AG04450 (cell line): ENCODE results near the gene IRGC. TPM values are rescaled to one million over a fixed set of nuclear protein-coding genes. Genes with fewer than 3 reads are reported as not detected.

ENCODE experiments used
- CTCF ChIA-PET: fragments of 300-600, 350-600 bp; formaldehyde crosslinking; extraction: SDS; loops from one replicate; lab custom pipeline; 2022; ENCODE audit warnings: antibody characterized with exemption, inconsistent platforms; lab: Charles Lee
- POLR2A ChIA-PET: fragments of 350-600 bp; formaldehyde crosslinking; extraction: SDS; loops from one replicate; lab custom pipeline; 2021; ENCODE audit warnings: antibody characterized with exemption, inconsistent platforms; lab: Yijun Ruan, JAX
- DNase-seq: peaks from one replicate; pipeline ENCODE4 v3.0.0-alpha.2; 2011; ENCODE audit warnings: low read depth, low spot score
- H3K27ac ChIP-seq: one replicate; pipeline ENCODE4 v1.5.1; 2012; ENCODE audit warnings: low read depth, low read length, control low read depth
- H3K27me3 ChIP-seq: one replicate; pipeline ENCODE4 v1.6.0; 2012; ENCODE audit warnings: low read length; ENCODE audit not compliant: control insufficient read depth, insufficient read depth
- H3K4me3 ChIP-seq: 2 replicates; pipeline ENCODE4 v1.5.1; 2011; ENCODE audit warnings: mild to moderate bottlenecking, low read depth, low read length, control low read depth
- H3K9me3 ChIP-seq: 2 replicates; pipeline ENCODE4 v1.5.1; 2012; ENCODE audit warnings: low read length; ENCODE audit not compliant: control insufficient read depth, insufficient read depth
- CTCF ChIP-seq: IDR thresholded peaks from 2 replicates; pipeline ENCODE4 v1.5.1; 2011; ENCODE audit warnings: low read depth, low read length, control low read depth, inconsistent platforms
- polyA plus RNA-seq: library from polyadenylated mRNA; depleted of rRNA; stranded (reverse); fragments of >200 nt; gene quantifications from 2 replicates; pipeline ENCODE4 v1.2.3, GENCODE V29; 2011

IRGC gene
- polyA plus RNA-seq, 1 experiment = not detected

GRCh38 chr19:43690444-43690843 lies 25.4 kb upstream of the IRGC start:
- H3K27ac ChIP-seq = no peak overlapping the region
- no peak for TF ChIP-seq CTCF
- DNase-seq = no peak
- CTCF ChIA-PET = interaction anchor here (1.2 kb wide), 1 partner anchor 119 kb away, joined by 4 read pairs; no protein-coding TSS in a partner anchor
- POLR2A ChIA-PET = interaction anchor here (0.6 kb wide), 1 partner anchor 16 kb away, joined by 10 read pairs; no protein-coding TSS in a partner anchor
- peaks cover 3% of the 10 kb centered on the region for H3K27me3 ChIP-seq
- peaks cover 14% of the 10 kb centered on the region; the same call in 1 of the 2 replicates for H3K9me3 ChIP-seq
- no peak overlapping the region for H3K4me3 ChIP-seq

- POLR2A ChIA-PET = no interaction called here
These were observed 25.0 kb upstream of the IRGC start for GRCh38 chr19:43690890-43691289.

GRCh38 chr19:43691755-43692154 lies 24.1 kb upstream of the IRGC start:
- ChIA-PET CTCF (no interaction called here), POLR2A (no interaction called here)
- H3K9me3 ChIP-seq = peaks cover 20% of the 10 kb centered on the region; the same call in 1 of the 2 replicates
- no peak for DNase-seq
- peaks cover 5% of the 10 kb centered on the region for H3K27me3 ChIP-seq
- no peak overlapping the region for H3K27ac ChIP-seq
- no peak for TF ChIP-seq CTCF
- no peak overlapping the region for H3K4me3 ChIP-seq

More at GRCh38 chr19:43690890-43691289, 25.0 kb upstream of the IRGC start:
- Histone ChIP-seq H3K9me3 (peaks cover 14% of the 10 kb centered on the region; the same call in 1 of the 2 replicates), H3K27me3 (peaks cover 3% of the 10 kb centered on the region), H3K27ac (no peak overlapping the region), H3K4me3 (no peak overlapping the region)
- CTCF ChIA-PET = interaction anchor here (1.2 kb wide), 1 partner anchor 119 kb away, joined by 4 read pairs; no protein-coding TSS in a partner anchor
- TF ChIP-seq CTCF = no peak
- no peak for DNase-seq

GRCh38 chr19:43692385-43692784 lies 23.5 kb upstream of the IRGC start:
- Histone ChIP-seq H3K27ac (no peak overlapping the region), H3K9me3 (peaks cover 20% of the 10 kb centered on the region; the same call in 1 of the 2 replicates), H3K27me3 (peaks cover 5% of the 10 kb centered on the region), H3K4me3 (no peak overlapping the region)
- POLR2A ChIA-PET = no interaction called here
- CTCF ChIA-PET = no interaction called here
- DNase-seq = no peak
- TF ChIP-seq CTCF = no peak

- ChIA-PET CTCF (no interaction called here), POLR2A (no interaction called here)
These were observed 23.0 kb upstream of the IRGC start for GRCh38 chr19:43692877-43693276.

More at GRCh38 chr19:43692877-43693276, 23.0 kb upstream of the IRGC start:
- no peak for TF ChIP-seq CTCF
- H3K4me3 ChIP-seq = no peak overlapping the region
- no peak overlapping the region for H3K27ac ChIP-seq
- H3K9me3 ChIP-seq = peaks cover 20% of the 10 kb centered on the region; the same call in 1 of the 2 replicates
- H3K27me3 ChIP-seq = peaks cover 5% of the 10 kb centered on the region
- no peak for DNase-seq
